Activated CD4-positive, alpha-beta T cell treated with anti-CD3 and anti-CD28 coated beads, Interleukin-2, amount 50 U/mL, for 1 hour (primary cell): Measurements from ENCODE around the gene SYT5.

Experiments used
- DNase-seq: peaks from one replicate; pipeline ENCODE4 v3.0.0-alpha.2; 2020

Gene SYT5

DNA sequence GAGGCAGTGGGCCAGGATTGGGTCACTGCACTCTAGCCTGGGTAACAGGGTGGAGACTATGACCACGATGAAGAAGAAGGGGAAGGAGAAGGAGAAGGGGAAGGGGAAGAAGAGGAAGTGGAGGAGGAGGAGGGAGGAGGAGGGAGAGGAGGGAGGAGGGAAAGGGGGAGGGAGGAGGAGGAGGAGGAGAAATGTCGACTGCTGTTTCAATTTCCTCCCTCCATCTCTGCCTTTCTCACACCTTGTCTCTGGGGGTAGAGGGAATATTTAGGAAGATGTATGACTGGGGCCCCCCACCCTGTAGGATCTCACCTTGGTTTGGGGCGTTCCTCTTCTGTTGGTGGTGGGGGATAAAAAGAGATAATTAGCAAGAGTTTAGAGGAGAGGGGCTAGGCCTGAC is 34.9 kb downstream of the SYT5 start:
- DNase-seq, result no peak

DNA sequence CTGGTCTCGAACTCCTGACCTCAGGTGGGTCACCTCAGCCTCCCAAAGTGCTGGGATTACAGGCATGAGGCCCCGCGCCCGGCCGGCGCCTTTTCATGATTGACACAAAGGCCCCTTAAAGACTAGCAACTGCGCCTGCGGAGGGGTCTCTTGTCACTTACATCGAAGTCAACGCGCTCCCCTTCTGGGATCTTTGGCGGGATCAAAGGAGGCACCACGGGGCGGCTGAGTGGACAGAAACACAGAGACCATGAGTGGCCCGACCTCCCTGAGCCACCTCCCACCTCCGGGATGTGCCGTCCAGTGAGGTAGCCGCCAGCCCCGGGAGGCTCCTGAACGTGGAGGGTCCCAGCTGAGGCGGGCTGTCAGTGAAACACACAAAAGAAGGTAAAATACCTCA is 38.4 kb downstream of the SYT5 start:
- no peak for DNase-seq

DNA sequence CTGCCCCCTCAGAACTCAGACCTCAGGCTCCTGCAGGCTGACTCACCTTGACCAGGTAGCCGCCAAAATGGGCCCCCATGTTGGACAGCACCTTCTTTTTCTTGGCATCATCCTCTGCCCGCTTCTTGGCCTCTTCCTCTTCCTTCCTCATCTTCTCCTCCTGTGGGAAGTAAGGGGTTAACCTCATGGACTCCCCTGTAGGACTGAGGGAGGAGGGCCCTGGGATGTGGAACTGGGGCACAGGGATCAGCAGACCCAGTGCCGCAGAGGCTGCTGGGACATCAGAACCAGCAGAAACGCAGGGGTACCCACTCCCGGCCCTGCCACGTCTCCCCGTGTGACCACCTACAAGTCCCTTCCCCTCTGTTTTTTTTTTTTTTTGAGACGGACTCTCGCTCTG is 42.2 kb downstream of the SYT5 start:
- DNase-seq, result no peak

DNA sequence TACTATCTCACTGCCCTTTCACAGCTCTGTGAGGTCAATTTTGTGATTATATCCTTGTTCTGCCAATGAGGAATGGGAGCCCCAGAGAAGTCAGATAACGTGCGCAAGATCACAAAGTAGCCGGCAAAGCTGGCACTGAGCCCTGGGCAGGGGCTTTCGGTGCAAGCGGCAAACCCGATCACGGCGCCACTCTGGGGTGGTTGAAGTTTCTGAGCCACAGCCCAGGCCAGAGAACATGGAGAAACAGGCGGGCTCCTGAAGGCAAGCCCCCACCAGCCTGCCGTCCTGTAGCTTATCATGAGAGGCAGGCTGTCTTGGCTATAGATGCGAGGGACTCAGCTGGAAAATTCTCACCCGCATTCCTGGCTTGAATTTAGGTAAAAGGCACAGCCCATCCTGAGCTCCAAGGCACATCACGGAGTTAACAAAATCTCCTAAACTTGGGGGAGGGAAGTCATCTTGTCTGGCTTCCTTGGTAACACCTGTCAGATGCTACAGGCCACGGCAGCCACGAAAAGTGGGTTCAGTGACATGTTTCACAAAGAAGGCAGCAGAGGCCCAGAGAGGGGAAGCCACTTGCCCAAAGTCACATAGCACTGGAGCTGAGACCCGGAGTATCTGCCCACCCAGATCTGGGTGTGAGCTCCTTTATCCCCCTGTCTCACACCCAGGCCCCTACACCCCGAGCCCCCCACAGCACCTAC is 43.5 kb downstream of the SYT5 start:
- DNase-seq, result no peak

DNA sequence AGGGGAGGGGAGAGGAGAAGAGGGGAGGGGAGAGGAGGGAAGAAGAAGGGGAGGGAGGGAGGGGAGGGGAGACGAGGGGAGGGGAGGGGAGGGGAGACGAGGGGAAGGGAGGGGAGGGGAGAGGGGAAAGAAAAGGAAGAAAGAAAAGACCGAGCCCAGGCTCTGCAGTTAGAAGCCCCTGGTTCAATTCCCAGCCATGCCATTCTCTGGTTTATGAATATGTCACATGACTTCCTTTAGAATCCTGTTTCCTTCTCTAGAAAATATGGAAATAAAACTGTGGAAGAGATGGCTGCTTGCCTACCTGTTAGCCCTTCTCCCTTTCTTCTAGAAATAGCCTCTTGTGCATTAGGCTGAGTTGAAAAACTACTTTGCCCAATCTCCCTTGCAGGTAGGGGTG is 45.4 kb downstream of the SYT5 start:
- DNase-seq, result no peak

DNA sequence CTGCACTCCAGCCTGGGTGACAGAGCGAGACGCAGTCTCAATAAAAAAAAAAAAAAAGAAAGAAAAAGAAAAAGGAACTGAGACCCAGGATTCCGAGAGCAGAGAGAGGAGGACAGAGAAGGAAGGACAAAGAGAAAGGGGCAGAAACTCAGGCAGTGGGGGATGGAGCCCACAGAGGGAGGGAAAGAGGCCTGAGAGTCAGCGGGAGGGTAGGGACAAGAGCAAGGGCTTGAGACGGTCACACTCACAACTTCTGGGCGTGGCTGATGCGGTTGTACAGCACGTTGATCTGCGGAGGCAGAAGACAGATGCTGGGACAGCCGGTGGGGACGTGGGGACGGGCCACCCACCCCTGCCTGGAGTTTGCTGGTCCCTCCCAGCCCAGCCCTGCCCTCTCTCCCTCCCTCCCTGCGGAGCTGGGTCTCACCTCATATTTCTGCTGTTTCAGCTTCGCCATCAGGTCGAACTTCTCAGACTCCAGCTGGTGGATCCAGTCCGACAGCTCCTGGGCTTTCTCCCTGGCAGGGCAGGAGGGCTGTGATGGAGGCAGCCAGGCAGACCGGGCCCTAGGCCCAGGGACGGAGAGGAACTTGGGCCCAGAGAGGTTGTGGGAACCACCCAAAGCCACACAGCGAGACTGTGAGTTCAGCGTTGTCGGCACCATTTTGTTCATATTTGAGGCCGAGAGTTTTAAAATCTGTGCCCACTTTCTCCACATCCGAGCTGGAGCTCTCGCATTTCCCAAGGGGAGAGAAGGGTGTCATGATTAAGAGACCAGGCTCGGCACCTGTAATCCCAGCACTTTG is 46.2 kb downstream of the SYT5 start:
- no peak for DNase-seq

DNA sequence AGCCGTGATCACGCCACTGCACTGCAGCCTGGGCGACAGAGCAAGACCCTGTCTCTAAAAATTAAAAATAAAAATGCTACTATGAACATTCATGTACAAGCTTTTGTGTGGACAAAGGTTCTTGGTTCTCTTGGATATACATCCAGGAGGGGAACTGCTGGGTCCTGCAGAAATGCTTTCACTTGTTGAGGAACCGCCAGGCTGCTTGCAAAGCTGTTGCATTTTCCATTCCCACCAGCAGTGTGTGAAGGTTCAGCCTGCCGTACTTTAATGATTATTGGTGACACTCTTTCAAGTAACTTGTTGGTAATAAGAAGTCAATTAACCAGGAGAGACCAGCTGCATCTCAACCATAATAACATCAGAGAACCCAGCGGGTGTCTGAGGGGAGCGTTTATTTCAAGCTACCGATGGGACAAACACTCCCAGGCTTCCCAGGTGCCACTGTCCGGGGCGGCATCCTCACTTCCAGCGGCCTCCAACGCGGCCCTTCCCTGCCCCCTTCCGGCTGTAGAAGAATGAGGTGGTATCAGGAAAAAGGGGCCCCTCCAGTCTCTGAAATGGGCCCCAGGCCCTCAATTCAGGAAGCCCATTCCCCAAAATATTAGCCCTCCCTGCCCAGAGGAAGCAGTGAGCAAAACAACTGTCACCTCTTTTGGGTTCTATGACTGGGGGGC is 47.5 kb downstream of the SYT5 start:
- no peak for DNase-seq

DNA sequence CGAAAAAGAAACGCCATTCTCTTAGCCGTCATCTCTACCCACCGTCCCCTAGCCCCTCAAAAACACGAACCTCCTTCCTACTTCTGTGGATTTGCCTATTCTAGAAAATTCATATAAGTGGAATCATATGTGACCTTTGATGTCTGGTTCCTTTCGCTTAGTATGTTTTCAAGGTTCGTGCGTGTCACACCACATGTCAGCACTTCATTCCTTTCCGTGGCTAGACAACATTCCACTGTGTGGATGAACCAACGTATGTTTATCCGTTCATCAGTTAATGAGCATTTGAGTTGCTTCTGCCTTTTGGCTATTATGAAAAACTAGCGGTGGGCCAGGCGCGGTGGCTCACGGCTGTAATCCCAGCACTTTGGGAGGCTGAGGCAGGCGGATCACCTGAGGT is 48.7 kb downstream of the SYT5 start:
- DNase-seq, result no peak
